H9 (cell line): ENCODE measurements around the gene TMEM51. TPM values are rescaled to one million over a fixed set of nuclear protein-coding genes. Genes with fewer than 3 reads are reported as not detected.

Experiments used
- DNase-seq: peaks from one replicate; pipeline ENCODE4 v3.0.0-alpha.2; 2017
- H2AFZ ChIP-seq: one replicate; pipeline ENCODE4 v1.6.1; 2013; ENCODE audit warnings: mild to moderate bottlenecking, low read length, control low read depth, moderate library complexity
- H2AK5ac ChIP-seq: 2 replicates; pipeline ENCODE4 v1.6.1; 2013; ENCODE audit warnings: low read length, control low read depth, mixed read lengths; ENCODE audit not compliant: insufficient read length
- H2BK120ac ChIP-seq: one replicate; pipeline ENCODE4 v1.6.1; 2013; ENCODE audit warnings: low read depth, mild to moderate bottlenecking, low read length, control low read depth, inconsistent platforms; ENCODE audit not compliant: poor library complexity, severe bottlenecking
- H2BK12ac ChIP-seq: 2 replicates; pipeline ENCODE4 v1.6.1; 2013; ENCODE audit warnings: low read length, control low read depth, mixed read lengths, low read depth; ENCODE audit not compliant: insufficient read length
- H2BK15ac ChIP-seq: 2 replicates; pipeline ENCODE4 v1.6.1; 2013; ENCODE audit warnings: low read depth, low read length, control low read depth
- H2BK20ac ChIP-seq: one replicate; pipeline ENCODE4 v1.6.1; 2013; ENCODE audit warnings: low read depth, mild to moderate bottlenecking, low read length, control low read depth, inconsistent platforms; ENCODE audit not compliant: poor library complexity, severe bottlenecking
- H2BK5ac ChIP-seq: 2 replicates; pipeline ENCODE4 v1.6.1; 2013; ENCODE audit warnings: low read length, control low read depth, mixed read lengths; ENCODE audit not compliant: insufficient read length
- H3K14ac ChIP-seq: 2 replicates; pipeline ENCODE4 v1.6.1; 2013; ENCODE audit warnings: low read length, control low read depth; ENCODE audit not compliant: insufficient read depth
- H3K18ac ChIP-seq: 2 replicates; pipeline ENCODE4 v1.6.1; 2013; ENCODE audit warnings: low read depth, mild to moderate bottlenecking, mixed read lengths, low read length, control low read depth; ENCODE audit not compliant: insufficient read length
- H3K23ac ChIP-seq: 2 replicates; pipeline ENCODE4 v1.6.1; 2013; ENCODE audit warnings: low read length, control low read depth, mixed read lengths, low read depth; ENCODE audit not compliant: insufficient read length
- H3K23me2 ChIP-seq: 2 replicates; pipeline ENCODE4 v1.6.1; 2013; ENCODE audit warnings: low read depth, mild to moderate bottlenecking, mixed read lengths, low read length, control low read depth; ENCODE audit not compliant: insufficient read length, poor library complexity, severe bottlenecking
- H3K27ac ChIP-seq: 2 replicates; pipeline ENCODE4 v1.5.1; 2013; ENCODE audit warnings: low read length, control low read depth, mixed read lengths, low read depth; ENCODE audit not compliant: insufficient read length
- H3K27me3 ChIP-seq: 2 replicates; pipeline ENCODE4 v1.6.1; 2013; ENCODE audit warnings: low read length, control low read depth, inconsistent platforms; ENCODE audit not compliant: insufficient read depth
- H3K4ac ChIP-seq: 2 replicates; pipeline ENCODE4 v1.6.1; 2013; ENCODE audit warnings: low read depth, mild to moderate bottlenecking, control low read depth, inconsistent platforms, low read length, moderate library complexity
- H3K4me1 ChIP-seq: 2 replicates; pipeline ENCODE4 v1.6.1; 2013; ENCODE audit warnings: low read length, control low read depth, inconsistent platforms; ENCODE audit not compliant: insufficient read depth
- H3K4me2 ChIP-seq: 2 replicates; pipeline ENCODE4 v1.6.1; 2013; ENCODE audit warnings: low read length, control low read depth, mixed read lengths; ENCODE audit not compliant: insufficient read length, insufficient read depth
- H3K56ac ChIP-seq: 2 replicates; pipeline ENCODE4 v1.6.1; 2013; ENCODE audit warnings: low read depth, mild to moderate bottlenecking, mixed read lengths, low read length, control low read depth; ENCODE audit not compliant: insufficient read length
- H3K79me1 ChIP-seq: 2 replicates; pipeline ENCODE4 v1.6.1; 2013; ENCODE audit warnings: low read depth, mild to moderate bottlenecking, moderate library complexity, low read length, control low read depth, inconsistent platforms; ENCODE audit not compliant: insufficient read depth, poor library complexity, severe bottlenecking
- H3K79me2 ChIP-seq: 2 replicates; pipeline ENCODE4 v1.6.1; 2013; ENCODE audit warnings: low read length, control low read depth, inconsistent platforms; ENCODE audit not compliant: insufficient read depth
- H3K9ac ChIP-seq: 2 replicates; pipeline ENCODE4 v1.6.1; 2013; ENCODE audit warnings: low read length, control low read depth, mixed read lengths; ENCODE audit not compliant: insufficient read length; ENCODE audit errors: extremely low read depth
- H3K9me3 ChIP-seq: one replicate; pipeline ENCODE4 v1.6.1; 2013; ENCODE audit warnings: low read depth, low read length, inconsistent platforms; ENCODE audit not compliant: control insufficient read depth
- H3T11ph ChIP-seq: one replicate; pipeline ENCODE4 v1.6.1; 2013; ENCODE audit warnings: mild to moderate bottlenecking, low read length, control low read depth, inconsistent platforms
- H4K20me1 ChIP-seq: one replicate; pipeline ENCODE4 v1.6.1; 2013; ENCODE audit not compliant: control insufficient read depth, insufficient read length, insufficient read depth
- H4K5ac ChIP-seq: 2 replicates; pipeline ENCODE4 v1.6.1; 2013; ENCODE audit warnings: low read depth, mild to moderate bottlenecking, mixed read lengths, low read length, control low read depth; ENCODE audit not compliant: insufficient read length
- H4K8ac ChIP-seq: replicated peaks from 2 replicates; pipeline ENCODE4 v1.6.1; 2013; ENCODE audit warnings: low read length, control low read depth, mixed read lengths, low read depth; ENCODE audit not compliant: insufficient read length
- H4K91ac ChIP-seq: 2 replicates; pipeline ENCODE4 v1.6.1; 2013; ENCODE audit warnings: low read depth, mild to moderate bottlenecking, moderate library complexity, mixed read lengths, low read length, control low read depth; ENCODE audit not compliant: insufficient read length
- H3K27ac Mint-ChIP-seq, 3 experiments: 2 replicates in 2 of 3; 3 replicates in 1 of 3; pipeline ENCODE4 v1.8.0; 2020 to 2021; ENCODE audit warnings: mixed read lengths in 3 of 3, mild to moderate bottlenecking in 1 of 3, moderate library complexity in 1 of 3
- H3K27me3 Mint-ChIP-seq: 2 replicates; pipeline ENCODE4 v1.8.0; 2021; ENCODE audit warnings: low read depth, mild to moderate bottlenecking, moderate library complexity, mixed read lengths
- H3K36me3 Mint-ChIP-seq, 3 experiments: 2 replicates in 2 of 3; 3 replicates in 1 of 3; pipeline ENCODE4 v1.8.0; 2020 to 2021; ENCODE audit warnings: low read depth in 3 of 3, mixed read lengths in 3 of 3; ENCODE audit not compliant: insufficient read depth in 1 of 3
- H3K4me1 Mint-ChIP-seq, 2 experiments: 2 replicates each; pipeline ENCODE4 v1.8.0; 2020; ENCODE audit warnings: mixed read lengths in 2 of 2
- H3K4me3 Mint-ChIP-seq, 2 experiments: 2 replicates in 1 of 2; 3 replicates in 1 of 2; pipeline ENCODE4 v1.8.0; 2020 to 2021; ENCODE audit warnings: mild to moderate bottlenecking in 2 of 2, mixed read lengths in 2 of 2, moderate library complexity in 1 of 2
- H3K9me3 Mint-ChIP-seq, 2 experiments: 2 replicates in 1 of 2; 3 replicates in 1 of 2; pipeline ENCODE4 v1.8.0; 2020; ENCODE audit warnings: mild to moderate bottlenecking in 2 of 2, mixed read lengths in 2 of 2, moderate library complexity in 1 of 2
- CTCF ChIP-seq: fragments of 200-600 bp; sonication (generic); conservative IDR thresholded peaks from 3 replicates; pipeline ENCODE4 v1.8.0; 2021; ENCODE audit warnings: antibody characterized with exemption, mild to moderate bottlenecking
- WGBS: extraction: QIAGEN DNeasy Blood & Tissue Kit; methylation state at CpG from one replicate; pipeline ENCODE4 v1.1.7; 2013; ENCODE audit warnings: missing lambda C conversion rate, low lambda C conversion rate, mixed read lengths; ENCODE audit not compliant: insufficient read length; ENCODE audit errors: extremely low coverage; 5-methylcytosine and 5-hydroxymethylcytosine counted together
- total RNA-seq: library from RNA; stranded (reverse); gene quantifications from 2 replicates; pipeline ENCODE4 v1.2.1, GENCODE V29; 2021

Gene TMEM51
- total RNA-seq, 1 experiment from 2014 or later = 4.6 TPM

DNA sequence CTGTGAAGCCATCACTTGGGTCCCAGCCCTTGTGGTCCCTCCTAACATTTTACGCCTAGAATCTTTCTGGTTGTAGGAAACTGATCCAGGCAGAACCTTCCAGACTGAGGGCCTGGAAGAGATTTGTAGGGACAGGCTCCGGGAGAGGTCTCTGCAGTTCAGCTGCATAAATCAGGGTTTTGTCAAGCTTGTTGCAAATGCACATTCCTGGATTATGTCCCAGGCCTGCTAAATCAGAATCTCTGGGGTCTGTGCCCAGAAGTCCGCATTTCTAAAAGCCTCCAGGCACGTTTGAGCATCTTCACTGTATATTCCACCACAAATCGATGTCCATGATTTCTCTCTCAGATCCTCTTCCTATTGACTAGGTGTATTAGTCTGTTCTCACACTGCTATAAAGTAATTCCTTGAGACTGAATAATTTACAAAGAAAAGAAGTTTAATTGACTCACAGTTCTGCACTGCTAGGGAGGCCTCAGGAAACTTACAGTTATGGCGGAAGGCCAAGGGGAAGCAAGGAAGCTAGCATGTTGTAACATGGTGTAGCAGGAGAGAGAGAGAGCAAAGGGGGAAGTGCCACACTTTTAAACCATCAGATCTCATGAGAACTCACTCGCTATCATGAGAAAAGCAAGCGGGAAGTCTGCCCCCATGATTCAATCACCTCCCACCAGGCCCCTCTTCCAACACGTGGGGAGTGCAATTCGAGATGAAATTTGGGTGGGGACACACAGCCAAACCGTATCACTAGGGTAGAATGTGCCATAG is 92.2 kb downstream of the TMEM51 start:
- Histone ChIP-seq H3K4me1 (peaks cover 9% of the 10 kb centered on the region; the same call in 1 of the 2 replicates), H4K91ac (no peak overlapping the region), H2BK5ac (no peak overlapping the region), H3K56ac (no peak overlapping the region), H3K14ac (no peak overlapping the region), H4K5ac (no peak overlapping the region), H2BK20ac (no peak overlapping the region), H4K8ac (no peak overlapping the region), H3K4ac (no peak overlapping the region), H3K23ac (no peak overlapping the region), H3K27ac (no peak overlapping the region), H3K18ac (no peak overlapping the region), H3K79me2 (no peaks in the 10 kb centered on the region), H2AK5ac (no peak overlapping the region), H3K23me2 (no peaks in the 10 kb centered on the region), H3T11ph (no peak overlapping the region), H3K9ac (no peak overlapping the region), H3K9me3 (no peaks in the 10 kb centered on the region), H2AFZ (no peak overlapping the region), H2BK120ac (no peak overlapping the region), H3K27me3 (0 out of 2 replicates have a peak, but pooled peaks cover 2% of the 10 kb centered on the region), H3K79me1 (no peaks in the 10 kb centered on the region), H2BK12ac (no peak overlapping the region), H4K20me1 (no peaks in the 10 kb centered on the region), H2BK15ac (no peak overlapping the region), H3K4me2 (no peak overlapping the region)
- Mint-ChIP-seq H3K27ac (no peak overlapping the region), H3K27me3 (peaks cover 31% of the 10 kb centered on the region), H3K4me3 (peak overlapping the region in 1 of 2 experiments; percentile 71; a peak in 3 of 5 replicates), H3K36me3 (no peaks in the 10 kb centered on the region), H3K4me1 (peaks cover 40 to 43% of the 10 kb centered on the region in 2 experiments), H3K9me3 (peaks cover 0 to 2% of the 10 kb centered on the region in 2 experiments; a peak in 1 of 5 replicates)
- DNase-seq = no peak
- WGBS = no CpG with 5 or more reads among the region's 11 CpGs
- no peak for TF ChIP-seq CTCF
